GM21360 (cell line): Measurements from ENCODE around the gene PCED1B.
"Not testable (repeated sequence)": the region's sequence is repeated elsewhere in the genome, so short reads cannot be mapped to it uniquely, and the experiment has no call there.

Experiments used
- ATAC-seq: cut with Tn5 transposase; IDR thresholded peaks from one replicate; pipeline ENCODE4 v1.9.1; 2021; ENCODE audit warnings: mild to moderate bottlenecking, moderate library complexity; ENCODE audit not compliant: unreplicated experiment

The PCED1B gene

DNA sequence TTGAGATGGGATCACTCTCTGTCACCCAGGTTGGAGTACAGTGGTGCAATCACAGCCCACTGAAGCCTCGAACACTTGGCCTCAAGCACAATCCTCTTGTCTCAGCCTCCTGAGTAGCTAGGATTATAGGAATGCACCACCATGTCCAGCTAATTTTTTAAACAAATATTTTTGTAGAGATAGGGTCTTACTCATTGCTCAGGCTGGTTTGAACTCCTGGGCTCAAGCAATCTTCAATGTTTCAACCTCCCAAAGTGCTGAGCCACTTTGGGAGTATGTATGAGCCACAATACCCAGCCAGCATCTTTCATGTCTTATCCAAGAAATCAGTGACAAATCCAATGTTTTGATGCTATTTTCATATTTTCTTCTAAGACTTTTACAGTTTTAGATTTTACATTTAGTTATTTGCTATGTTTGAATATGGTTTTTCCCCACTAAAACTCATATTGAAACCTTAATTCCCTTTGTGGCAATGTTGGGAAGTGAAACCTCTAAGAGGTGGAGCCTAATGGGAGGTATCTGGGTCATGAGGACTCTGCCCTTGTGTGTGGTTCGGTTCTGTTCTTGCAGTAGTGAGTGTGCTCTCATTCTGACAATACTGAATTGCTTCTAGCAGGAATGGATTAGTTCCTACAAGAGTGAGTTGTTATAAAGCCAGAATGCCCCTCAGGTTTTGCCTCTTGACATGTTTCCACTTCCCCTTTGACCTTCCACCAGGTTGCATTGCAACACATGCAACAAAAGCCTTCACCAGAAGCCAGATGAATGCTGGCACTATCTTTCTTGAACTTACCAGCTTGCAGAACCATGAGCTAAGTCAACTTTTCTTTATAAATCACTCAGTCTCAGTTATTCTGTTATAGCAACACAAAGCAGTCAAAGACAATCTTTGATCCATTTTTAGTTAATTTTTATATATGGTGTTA is 81.2 kb downstream of the PCED1B start:
- no peak for ATAC-seq

DNA sequence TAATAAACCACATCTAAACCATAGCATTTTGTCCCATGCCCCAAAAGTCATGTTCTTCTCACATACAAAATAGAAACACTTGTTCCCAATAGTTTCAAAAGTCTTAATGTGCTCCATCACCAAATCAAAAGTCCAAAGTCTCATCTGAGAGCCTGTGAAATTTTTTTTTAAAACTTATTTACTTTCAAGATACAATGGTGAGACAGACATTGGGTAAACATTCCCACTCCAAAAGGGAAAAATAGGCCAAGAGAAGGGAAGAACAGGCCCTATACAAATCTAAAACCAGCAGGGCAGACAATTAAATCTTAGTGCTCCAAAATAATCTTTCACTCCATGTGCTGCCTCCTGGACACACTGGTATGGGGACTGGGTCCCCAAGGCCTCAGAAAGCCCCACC is 84.7 kb downstream of the PCED1B start:
- no peak for ATAC-seq

- no peak for ATAC-seq
Measured at GRCh38 chr12:47164724-47165439, 85.5 kb downstream of the PCED1B start.

GRCh38 chr12:47165934-47166333 is 86.5 kb downstream of the PCED1B start:
- ATAC-seq: no peak

DNA sequence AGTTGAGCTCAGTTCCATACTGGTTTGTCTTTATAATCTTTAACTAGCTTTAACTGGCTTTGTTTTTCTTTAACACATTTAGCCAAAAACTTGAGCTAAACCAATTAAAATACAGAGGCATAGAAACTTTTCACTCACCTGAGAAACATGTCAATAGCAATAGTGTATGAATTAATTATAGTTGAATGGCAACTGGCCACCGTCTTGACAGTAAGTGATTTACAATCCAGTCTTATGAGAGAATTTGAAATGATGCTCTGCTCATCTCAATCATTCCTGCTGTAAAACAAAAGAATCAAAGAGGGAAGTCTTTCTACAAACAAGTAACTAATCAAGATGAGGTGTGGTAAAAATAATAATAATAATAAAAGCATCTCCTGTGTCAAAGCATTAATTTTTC is 86.9 kb downstream of the PCED1B start:
- no peak for ATAC-seq

- not testable (repeated sequence) for ATAC-seq
Measured at GRCh38 chr12:47170281-47170680, 90.9 kb downstream of the PCED1B start.

GRCh38 chr12:47178014-47178413 is 98.6 kb downstream of the PCED1B start:
- ATAC-seq: no peak

GRCh38 chr12:47182164-47182938 is 102.9 kb downstream of the PCED1B start:
- ATAC-seq: not testable (repeated sequence)

- no peak for ATAC-seq
Measured at GRCh38 chr12:47184229-47184628, 104.8 kb downstream of the PCED1B start.

DNA sequence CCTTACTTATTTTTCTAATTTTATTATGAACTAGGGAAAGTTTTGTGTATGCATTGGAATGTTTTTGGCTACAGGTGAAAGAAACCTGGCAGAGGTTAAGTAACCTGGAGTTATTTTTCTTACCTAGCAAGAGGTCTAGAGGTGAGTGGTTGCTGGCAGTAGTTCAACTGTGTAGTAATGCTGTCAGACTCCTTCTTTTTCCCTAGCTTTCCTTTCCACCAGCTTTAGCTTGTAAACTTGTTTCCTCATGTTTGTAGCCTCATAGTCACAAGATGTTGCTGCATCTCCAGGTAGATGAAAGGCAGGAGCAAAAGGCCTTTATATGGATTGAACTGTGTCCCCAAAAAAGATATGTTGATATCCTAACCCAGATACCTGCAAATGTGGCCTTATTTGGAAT is 105.4 kb downstream of the PCED1B start:
- ATAC-seq: no peak

GRCh38 chr12:47186246-47186645 is 106.8 kb downstream of the PCED1B start:
- ATAC-seq: no peak

DNA sequence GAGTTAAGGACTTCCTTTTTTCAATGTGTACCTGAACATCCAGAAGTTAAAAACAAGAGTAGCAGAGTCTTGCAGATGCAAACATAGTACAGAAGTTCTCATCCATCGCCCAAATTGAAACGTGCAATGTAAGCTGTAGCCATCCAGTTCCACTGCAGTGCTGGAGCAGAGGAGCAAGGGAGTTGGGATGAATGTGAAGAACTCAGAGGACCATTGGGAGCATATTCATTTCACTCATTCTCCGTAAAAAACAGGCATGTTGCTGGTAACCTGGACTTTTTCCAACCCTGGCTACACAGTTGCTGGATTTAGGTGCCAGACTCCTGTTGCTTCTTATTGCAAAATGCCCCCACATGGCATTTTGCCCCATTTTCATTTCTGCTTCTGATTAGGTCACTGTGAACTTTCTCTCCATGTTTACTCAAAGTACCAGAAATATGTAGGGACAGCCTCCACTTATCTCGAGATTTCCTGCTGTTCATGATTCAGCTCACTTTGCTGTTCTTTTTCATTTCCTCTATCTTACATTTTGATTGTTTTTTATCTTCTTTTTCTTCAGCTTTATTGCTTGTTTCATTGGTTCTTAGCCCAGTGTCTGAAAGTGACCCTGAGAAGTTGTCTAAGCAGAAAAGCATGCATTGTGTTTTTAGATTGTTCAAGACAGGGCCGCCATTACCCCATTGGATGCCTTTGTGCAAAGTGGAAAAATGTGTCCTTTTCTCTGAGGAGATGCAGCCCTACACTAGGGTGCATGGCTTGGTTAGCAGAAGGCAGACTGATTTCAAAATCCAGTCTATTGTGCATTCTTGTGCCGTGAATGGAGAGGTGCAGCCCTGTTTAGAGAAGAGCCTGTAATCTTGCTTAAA is 109.4 kb downstream of the PCED1B start:
- no peak for ATAC-seq

- no peak for ATAC-seq
Measured at GRCh38 chr12:47189728-47190127, 110.3 kb downstream of the PCED1B start.

DNA sequence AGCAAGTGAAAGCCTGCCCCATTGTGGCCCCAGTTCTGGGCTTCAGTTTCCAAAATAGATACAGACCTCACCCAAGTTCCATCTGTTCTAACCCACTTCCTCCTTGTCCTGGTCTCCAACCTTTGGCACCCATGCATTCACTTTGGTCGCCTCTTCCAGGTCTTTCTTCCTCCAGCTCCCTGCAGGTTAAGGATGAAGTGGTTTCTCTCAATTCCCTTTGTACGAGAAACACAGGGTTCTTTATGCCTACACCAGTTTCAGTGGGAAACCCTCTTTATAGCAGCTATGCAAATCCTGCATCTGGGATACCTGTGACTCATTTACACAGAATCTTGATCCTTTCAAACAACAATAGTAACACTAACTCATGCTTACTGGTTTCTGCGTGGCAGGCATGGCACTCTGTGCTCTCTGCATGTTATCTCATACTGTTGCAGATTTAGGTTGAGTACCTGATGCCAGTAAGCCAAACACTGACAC is 110.9 kb downstream of the PCED1B start:
- no peak for ATAC-seq

DNA sequence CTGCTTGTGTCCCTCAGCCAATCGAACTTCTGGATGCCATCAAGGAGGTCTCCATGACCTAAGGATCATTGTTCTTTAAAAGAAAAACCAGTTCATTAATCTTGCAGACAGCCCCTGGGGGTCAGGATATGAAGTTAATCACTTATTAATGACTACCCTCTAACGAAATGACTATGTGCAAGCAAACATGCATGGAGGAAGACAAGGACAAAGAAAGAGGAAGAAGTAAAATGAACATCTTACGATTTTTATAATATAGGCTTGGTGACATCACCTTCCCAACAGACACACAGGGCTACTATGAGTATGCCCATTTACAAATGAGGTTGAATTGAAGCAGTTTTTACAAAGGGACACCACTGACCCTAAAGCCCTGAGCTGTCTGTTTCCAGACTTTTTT is 111.5 kb downstream of the PCED1B start:
- ATAC-seq: no peak

- ATAC-seq: no peak
Measured at GRCh38 chr12:47192051-47192450, 112.6 kb downstream of the PCED1B start.

DNA sequence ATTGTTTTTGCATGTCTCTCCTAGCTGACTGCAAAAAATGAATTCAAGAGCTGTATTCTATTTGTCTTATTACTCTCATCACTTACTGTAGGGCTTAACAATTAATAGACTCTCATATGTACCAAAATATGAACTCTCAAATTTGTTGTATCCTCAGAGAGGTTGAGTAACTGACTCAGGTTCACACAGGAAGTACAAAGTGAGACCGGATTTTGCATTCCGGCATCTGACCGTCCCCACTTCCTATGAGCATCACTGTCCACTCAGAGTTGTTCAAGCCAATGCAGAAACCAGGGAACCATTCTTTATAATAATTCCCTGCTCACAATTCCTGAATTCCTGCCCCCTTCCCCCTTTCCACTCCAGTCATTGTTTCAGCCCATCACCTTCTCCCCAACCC is 113.6 kb downstream of the PCED1B start:
- ATAC-seq: no peak

GRCh38 chr12:47194501-47194900 is 115.1 kb downstream of the PCED1B start:
- no peak for ATAC-seq

DNA sequence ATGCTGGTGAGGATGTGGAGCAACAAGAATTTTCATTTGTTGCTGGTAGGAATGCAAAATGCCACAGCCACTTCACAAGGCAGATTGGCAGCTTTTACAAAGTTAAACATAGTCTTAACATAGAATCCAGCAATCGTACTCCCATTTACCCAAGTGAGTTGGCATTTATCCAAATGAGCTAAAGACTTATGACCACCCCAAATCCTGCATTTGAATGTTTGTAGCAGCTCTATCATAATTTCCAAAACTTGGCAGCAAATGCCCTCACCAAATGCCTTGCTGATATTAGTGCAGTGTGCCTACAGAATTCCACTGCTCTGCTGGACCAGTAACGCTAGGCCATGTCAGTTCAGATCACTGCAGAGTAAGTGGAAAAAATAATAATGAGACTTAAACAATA is 121.0 kb downstream of the PCED1B start:
- no peak for ATAC-seq

DNA sequence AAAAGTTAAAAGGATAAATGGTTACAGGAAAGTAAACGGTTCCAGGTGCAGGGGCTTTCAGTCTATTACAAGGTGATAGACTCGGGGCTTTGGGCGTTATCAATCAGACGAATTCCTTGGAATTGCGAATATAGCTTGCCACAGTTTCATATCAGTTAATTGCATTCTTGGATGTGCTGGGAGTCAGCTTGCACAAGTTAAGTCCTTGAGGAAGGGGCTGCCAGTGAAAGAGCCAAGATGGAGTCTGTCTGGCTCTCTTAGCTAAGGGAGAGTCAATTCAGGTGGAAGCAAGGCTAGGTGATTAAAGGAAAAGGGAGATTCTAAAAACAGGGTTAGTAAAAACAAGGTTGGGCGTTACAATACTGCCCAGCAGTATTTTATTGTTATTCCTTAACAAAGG is 121.8 kb downstream of the PCED1B start:
- not testable (repeated sequence) for ATAC-seq
